WERI-Rb-1 (cell line): ENCODE measurements around the gene GRIP2.

Source experiments
- DNase-seq: peaks from one replicate; pipeline ENCODE4 v3.0.0-alpha.2; 2020
- H3K27ac ChIP-seq: fragments of 250-450 bp; sonication (Bioruptor Pico); 2 replicates; pipeline ENCODE4 v1.5.1; 2020; ENCODE audit warnings: mild to moderate bottlenecking, moderate library complexity
- H3K27me3 ChIP-seq: fragments of 250-450 bp; sonication (Bioruptor Pico); 2 replicates; pipeline ENCODE4 v1.5.1; 2021; ENCODE audit warnings: mild to moderate bottlenecking, low read depth, moderate library complexity; ENCODE audit not compliant: insufficient read depth, severe bottlenecking
- H3K36me3 ChIP-seq: fragments of 250-450 bp; sonication (Bioruptor Pico); 2 replicates; pipeline ENCODE4 v1.5.1; 2020; ENCODE audit warnings: mild to moderate bottlenecking, moderate library complexity
- H3K4me3 ChIP-seq: 2 replicates; pipeline ENCODE4 v1.5.1; 2011; ENCODE audit warnings: low read depth, mild to moderate bottlenecking, control low read depth, low read length
- H3K9me3 ChIP-seq: fragments of 250-450 bp; sonication (Bioruptor Pico); 2 replicates; pipeline ENCODE4 v1.5.1; 2021; ENCODE audit warnings: mild to moderate bottlenecking, moderate library complexity; ENCODE audit not compliant: severe bottlenecking
- CTCF ChIP-seq: IDR thresholded peaks from 2 replicates; pipeline ENCODE4 v1.5.1; 2011; ENCODE audit warnings: low read depth, mild to moderate bottlenecking, control low read depth, inconsistent platforms, low read length

The GRIP2 gene

DNA sequence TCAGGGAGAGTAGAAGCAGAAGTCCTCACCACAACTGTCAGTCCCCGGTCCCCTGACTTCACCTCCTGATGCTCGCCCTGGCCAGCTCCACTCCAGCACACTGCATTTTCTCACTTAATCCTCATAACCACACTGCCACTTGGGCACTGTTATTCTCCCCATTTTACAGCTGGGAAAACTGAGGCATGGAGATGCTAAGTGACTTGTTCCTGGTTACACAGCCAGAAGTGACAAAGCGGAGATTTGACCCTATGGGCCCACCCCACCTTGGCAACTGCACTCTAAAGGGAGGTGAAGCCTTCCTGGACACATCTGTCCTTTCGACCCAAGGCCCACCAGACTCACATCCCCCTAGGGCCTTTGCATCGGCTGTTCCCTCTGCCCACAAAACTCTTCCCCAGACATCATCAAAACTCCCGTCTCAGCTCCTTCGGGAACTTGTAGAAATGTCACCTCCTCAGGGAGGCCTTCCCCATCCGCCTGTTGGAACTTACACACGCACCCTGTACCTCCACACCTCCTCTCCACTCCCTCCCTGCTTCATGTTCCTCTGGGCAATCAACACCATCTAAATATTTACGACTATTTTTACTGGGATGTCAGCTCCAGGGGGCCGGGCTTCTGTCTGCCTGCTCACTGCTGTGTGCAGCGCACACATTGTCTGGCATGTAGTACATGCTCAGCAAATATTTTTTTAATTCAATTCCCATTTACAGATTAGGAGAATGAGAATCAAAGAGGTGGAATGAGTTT lies 3.1 kb downstream of the GRIP2 start:
- no peak for DNase-seq
- no peak for TF ChIP-seq CTCF
- Histone ChIP-seq H3K4me3 (no peak overlapping the region), H3K27ac (no peak overlapping the region), H3K36me3 (no peaks in the 10 kb centered on the region), H3K9me3 (no peaks in the 10 kb centered on the region), H3K27me3 (no peaks in the 10 kb centered on the region)

DNA sequence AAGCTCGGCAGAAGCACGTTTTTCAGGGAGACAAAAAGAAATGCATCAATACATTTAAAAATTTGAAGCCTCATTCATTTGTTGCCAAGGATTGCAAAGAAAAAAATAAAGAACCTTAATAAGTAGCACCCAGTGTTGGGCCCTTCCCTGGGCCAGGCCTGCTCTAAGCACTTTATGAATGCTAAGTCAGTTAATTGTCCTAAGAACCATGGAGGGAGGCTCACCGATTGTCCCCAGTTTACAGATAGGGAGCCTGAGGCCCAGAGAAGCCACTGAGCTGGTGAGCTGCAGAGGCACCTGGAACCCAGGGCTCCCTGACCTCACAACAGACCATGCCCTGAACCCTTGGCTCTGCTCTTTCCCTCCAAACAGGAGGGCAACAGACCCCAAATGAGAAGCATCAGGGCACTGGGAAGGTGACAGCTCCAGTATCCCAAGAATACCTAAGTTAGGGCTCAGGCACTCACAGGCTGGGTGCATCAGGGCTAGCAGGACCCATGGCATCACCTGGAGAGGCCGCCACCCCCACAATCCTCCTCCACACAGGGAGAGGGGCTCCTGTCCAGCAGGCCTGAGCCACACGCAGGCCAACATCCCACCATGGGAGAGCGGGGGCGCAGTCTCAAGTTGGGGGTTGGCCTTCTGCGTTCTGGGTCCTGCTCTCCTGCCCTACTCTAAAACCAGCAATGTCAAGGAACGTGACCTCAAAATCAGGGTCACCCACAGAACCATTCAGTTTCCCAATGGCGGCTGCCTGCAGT lies 3.9 kb downstream of the GRIP2 start:
- Histone ChIP-seq H3K4me3 (no peak overlapping the region), H3K36me3 (no peaks in the 10 kb centered on the region)

DNA sequence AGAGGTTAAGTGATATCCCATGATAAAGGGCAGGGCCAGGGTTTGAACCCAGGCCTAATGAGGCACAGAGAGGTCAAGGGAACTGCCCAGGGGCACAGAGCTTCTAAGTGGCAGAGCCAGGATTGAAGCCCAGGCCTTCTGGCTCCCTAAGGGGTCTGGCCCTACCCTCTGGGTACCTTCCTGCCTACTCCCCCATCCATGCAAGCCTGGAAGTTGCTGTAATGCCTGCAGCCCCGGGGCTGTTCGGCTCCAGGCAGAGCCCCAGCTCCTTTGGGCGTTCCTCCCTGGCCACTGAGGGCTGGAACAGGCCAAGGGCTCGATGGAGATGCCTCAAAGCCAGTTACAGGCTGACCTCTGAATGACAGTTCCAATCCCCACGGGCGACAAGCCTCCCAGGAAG lies 4.5 kb downstream of the GRIP2 start:
- H3K4me3 ChIP-seq, result no peak overlapping the region
- TF ChIP-seq CTCF, result no peak
- no peaks in the 10 kb centered on the region for H3K36me3 ChIP-seq

More for the DNA sequence above, 3.9 kb downstream of the GRIP2 start:
- H3K9me3 ChIP-seq, result no peaks in the 10 kb centered on the region
- DNase-seq, result no peak
- no peak overlapping the region for H3K27ac ChIP-seq
- TF ChIP-seq CTCF, result no peak
- H3K27me3 ChIP-seq, result no peaks in the 10 kb centered on the region

DNA sequence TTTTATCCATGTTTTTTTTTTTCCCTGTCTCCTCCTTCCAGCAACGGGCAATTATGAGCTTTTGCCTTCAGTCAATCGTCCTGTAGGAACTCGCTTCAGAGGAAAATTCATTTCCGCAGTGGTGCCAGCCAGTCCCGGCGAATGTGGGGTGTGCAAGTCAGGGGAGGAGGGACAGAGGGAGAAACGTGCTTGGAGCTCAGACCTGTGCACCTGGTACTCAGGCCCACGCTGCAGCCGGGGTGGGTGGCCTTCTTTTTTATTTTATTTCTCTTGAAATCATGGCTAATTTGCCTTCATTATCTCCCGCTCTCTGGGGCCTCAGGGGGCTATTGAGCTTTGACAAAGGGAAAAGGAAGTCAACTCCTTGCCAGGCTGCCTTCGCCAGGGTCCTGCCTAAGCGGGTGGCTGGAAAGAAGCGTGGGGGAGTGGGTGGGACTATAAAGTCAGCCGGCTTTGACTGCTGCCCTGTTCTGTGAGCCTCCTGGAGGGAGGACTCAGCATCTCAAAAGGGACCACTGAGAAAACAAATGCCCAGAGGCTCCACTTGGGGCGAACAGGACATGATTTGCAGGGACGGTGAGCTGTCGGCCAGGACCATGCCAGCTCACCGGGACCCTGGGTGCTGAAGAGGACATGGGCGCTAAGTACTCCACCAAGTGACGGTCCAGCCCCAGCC lies 5.5 kb downstream of the GRIP2 start:
- no peak for DNase-seq
- TF ChIP-seq CTCF, result no peak
- H3K27ac ChIP-seq, result no peak overlapping the region

More for the DNA sequence above, 4.5 kb downstream of the GRIP2 start:
- no peaks in the 10 kb centered on the region for H3K27me3 ChIP-seq
- no peak overlapping the region for H3K27ac ChIP-seq
- H3K9me3 ChIP-seq, result no peaks in the 10 kb centered on the region
- no peak for DNase-seq

GRCh38 chr3:14533457-14533958 lies 6.6 kb downstream of the GRIP2 start:
- TF ChIP-seq CTCF, result no peak
- no peak for DNase-seq
- Histone ChIP-seq H3K9me3 (no peaks in the 10 kb centered on the region), H3K4me3 (peak overlapping the region; percentile 23), H3K36me3 (no peaks in the 10 kb centered on the region), H3K27ac (peak overlapping the region; percentile 27), H3K27me3 (no peaks in the 10 kb centered on the region)

More for the DNA sequence above, 5.5 kb downstream of the GRIP2 start:
- no peak overlapping the region for H3K4me3 ChIP-seq
- no peaks in the 10 kb centered on the region for H3K9me3 ChIP-seq
- H3K36me3 ChIP-seq, result no peaks in the 10 kb centered on the region
- no peaks in the 10 kb centered on the region for H3K27me3 ChIP-seq
